Kidney (tissue), 14 donors: ENCODE results near the gene CA5A. TPM values are rescaled to one million over a fixed set of nuclear protein-coding genes. Genes with fewer than 3 reads are reported as not detected.
"Not testable (repeated sequence)": the region's sequence is repeated elsewhere in the genome, so short reads cannot be mapped to it uniquely, and the experiment has no call there.

Experiments
- DNase-seq, 5 donors: peaks; one replicate each; pipeline ENCODE4 v3.0.0-alpha.2; 2013 to 2020
- FAIRE-seq: peaks from 2 replicates; lab custom pipeline; 2012; peaks lifted over from hg19 to GRCh38; lab: Jason Lieb, UNC
- H3K27ac ChIP-seq, 2 donors: one replicate each; pipeline ENCODE4 v1.7.0; 2013; ENCODE audit warnings: low read depth in 2 of 2, low read length in 2 of 2, inconsistent platforms in 1 of 2
- H3K27me3 ChIP-seq: one replicate; pipeline ENCODE4 v1.7.1; 2013; ENCODE audit warnings: low read length, inconsistent platforms; ENCODE audit not compliant: control insufficient read depth, insufficient read depth
- H3K36me3 ChIP-seq, 3 donors: one replicate each; pipeline versions ENCODE4 v1.7.0 to v1.7.1; 2013; ENCODE audit warnings: low read length in 3 of 3, control low read depth in 1 of 3, inconsistent platforms in 1 of 3; ENCODE audit not compliant: insufficient read depth in 3 of 3, control insufficient read depth in 2 of 3
- H3K4me1 ChIP-seq, 3 donors: one replicate each; pipeline versions ENCODE4 v1.7.0 to v1.7.1; 2013; ENCODE audit warnings: low read length in 3 of 3, inconsistent platforms in 1 of 3, low read depth in 1 of 3; ENCODE audit not compliant: control insufficient read depth in 2 of 3, insufficient read depth in 2 of 3
- H3K4me3 ChIP-seq, 3 donors: one replicate each; pipeline versions ENCODE4 v1.7.0 to v1.8.1; 2013; ENCODE audit warnings: low read length in 3 of 3, control low read depth in 1 of 3, inconsistent platforms in 1 of 3
- H3K9ac ChIP-seq, 3 donors: one replicate each; pipeline versions ENCODE4 v1.7.0 to v1.7.1; 2013; ENCODE audit warnings: low read length in 3 of 3, control low read depth in 1 of 3, inconsistent platforms in 1 of 3
- H3K9me3 ChIP-seq, 3 donors: one replicate each; pipeline versions ENCODE4 v1.7.0 to v1.7.1; 2013; ENCODE audit warnings: low read length in 3 of 3, control low read depth in 1 of 3, inconsistent platforms in 1 of 3; ENCODE audit not compliant: control insufficient read depth in 2 of 3, insufficient read depth in 1 of 3
- CTCF ChIP-seq: IDR thresholded peaks from 3 replicates; pipeline ENCODE4 v1.5.1; 2012; ENCODE audit warnings: mild to moderate bottlenecking, moderate library complexity, borderline replicate concordance; ENCODE audit not compliant: insufficient read depth; ENCODE audit errors: extremely low read depth
- intact Hi-C: fragments of 100-400 bp; cut with DNase I; formaldehyde crosslinking; loops from one replicate; pipeline ENCODE4 v1.11.1; 2022
- polyA plus RNA-seq: library from polyadenylated mRNA; stranded (reverse); fragments of 350-450 nt; fragmentation: Illumina TruSeq; extraction: RNeasy Lipid Tissue Mini Kit (QIAGEN cat#74804); gene quantifications from one replicate; pipeline ENCODE4 v1.2.3, GENCODE V29; 2014; ENCODE audit warnings: low read depth, low replicate concordance; ENCODE audit not compliant: insufficient read depth
- total RNA-seq: library from RNA; stranded (reverse); fragmentation: NEBNext Ultra II Directional; extraction: Animal tissue kit (Norgen Biotek cat#: 25700); gene quantifications from one replicate; pipeline ENCODE4 v1.2.1, GENCODE V29; 2021
- donor health status: control.
- donor health status: control.
- donor health status: control.
- donor health status: control.
- donor health status: control.
- donor health status: DM: yes; HTN: yes; CAD: no.
- donor health status: Normal renal cell carcinoma (clear cell type).

The CA5A gene
- total and polyA plus RNA-seq, 2 donors from 2014 or later = not detected

- TF ChIP-seq CTCF = no peak
These were observed 21.5 kb downstream of the CA5A start for GRCh38 chr16:87914812-87915211.

DNA sequence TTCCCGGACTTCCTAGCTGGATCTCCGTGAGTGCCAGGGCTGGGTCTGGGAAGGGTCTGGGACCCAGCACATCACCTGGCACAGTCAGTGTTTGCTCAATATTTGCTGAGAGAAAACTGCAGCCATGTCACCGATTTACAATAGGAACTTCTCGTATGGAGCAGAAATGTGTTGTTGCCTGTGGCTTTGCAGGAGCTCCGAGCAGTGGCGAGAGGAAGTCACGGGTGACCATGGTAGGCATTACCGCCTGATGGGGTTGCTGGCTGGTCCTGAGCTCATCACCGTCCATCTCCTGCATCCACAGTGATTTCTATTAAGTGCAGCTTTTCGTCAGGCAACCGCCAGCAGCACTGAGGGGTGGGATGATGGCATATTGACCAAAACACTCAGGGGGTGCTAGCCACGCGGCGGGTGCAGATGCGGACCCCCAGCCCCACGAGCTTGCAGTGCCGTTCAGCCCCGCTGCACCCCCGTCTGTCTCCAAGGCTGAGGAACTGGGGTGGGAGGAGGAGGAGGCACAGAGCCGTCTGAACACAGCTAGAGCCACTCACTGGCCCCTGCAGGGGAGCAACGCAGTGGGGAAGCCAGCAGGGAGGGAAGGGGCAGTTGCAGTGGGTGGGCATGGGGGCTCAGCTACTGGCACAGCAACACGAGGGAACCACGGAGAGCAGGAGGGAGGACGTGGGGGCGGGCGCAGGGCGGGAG, 22.2 kb downstream of the CA5A start:
- H3K36me3 ChIP-seq, intact Hi-C loops, H3K4me3 ChIP-seq, H3K27me3 ChIP-seq, H3K9ac ChIP-seq, FAIRE-seq, H3K9me3 ChIP-seq, DNase-seq, H3K4me1 ChIP-seq, H3K27ac ChIP-seq: not testable (repeated sequence)

More at GRCh38 chr16:87914812-87915211, 21.5 kb downstream of the CA5A start:
- Histone ChIP-seq H3K4me3 (no peak overlapping the region), H3K9ac (no peak overlapping the region), H3K27me3 (no peaks in the 10 kb centered on the region), H3K27ac (no peak overlapping the region), H3K36me3 (no peaks in the 10 kb centered on the region), H3K4me1 (no peaks in the 10 kb centered on the region), H3K9me3 (no peaks in the 10 kb centered on the region)
- intact Hi-C loops = no loop called here
- FAIRE-seq = no peak
- no peak for DNase-seq

GRCh38 chr16:87912691-87913090, 23.6 kb downstream of the CA5A start:
- H3K4me3 ChIP-seq, FAIRE-seq, H3K27me3 ChIP-seq, intact Hi-C loops, H3K27ac ChIP-seq, H3K9ac ChIP-seq, DNase-seq, H3K4me1 ChIP-seq, H3K9me3 ChIP-seq, H3K36me3 ChIP-seq: not testable (repeated sequence)

GRCh38 chr16:87911106-87911763, 25.1 kb downstream of the CA5A start:
- H3K4me3 ChIP-seq, H3K9ac ChIP-seq, H3K4me1 ChIP-seq, H3K27ac ChIP-seq, H3K9me3 ChIP-seq, H3K27me3 ChIP-seq, intact Hi-C loops, H3K36me3 ChIP-seq, FAIRE-seq: not testable (repeated sequence)
- peak in 1 of 5 donors; percentile 55 for DNase-seq
